HepG2 (cell line): ENCODE measurements around the gene PDP2. TPM values are rescaled to one million over a fixed set of nuclear protein-coding genes. Genes with fewer than 3 reads are reported as not detected.

Experiments
- FOXK1 ChIP-seq: sonication (generic); formaldehyde crosslinking; IDR thresholded peaks from 2 replicates; pipeline ENCODE4 v1.4.0; 2020; ENCODE audit warnings: low read depth, missing genetic modification reagents, borderline replicate concordance
- KDM1A ChIP-seq: IDR thresholded peaks from 2 replicates; pipeline ENCODE4 v1.6.1; 2016; ENCODE audit warnings: missing compliant biosample characterization
- KMT2A ChIP-seq: sonication (generic); formaldehyde crosslinking; IDR thresholded peaks from 2 replicates; pipeline ENCODE4 v1.4.0; 2020; ENCODE audit warnings: missing genetic modification reagents
- MTERF4 ChIP-seq: sonication (generic); formaldehyde crosslinking; IDR thresholded peaks from 2 replicates; pipeline ENCODE4 v1.8.0; 2023; ENCODE audit warnings: mild to moderate bottlenecking, missing genetic modification reagents
- NCOA1 ChIP-seq: sonication (generic); formaldehyde crosslinking; IDR thresholded peaks from 2 replicates; pipeline ENCODE4 v1.9.0; 2021; ENCODE audit warnings: missing genetic modification reagents
- PHF21A ChIP-seq: sonication (generic); formaldehyde crosslinking; IDR thresholded peaks from 2 replicates; pipeline ENCODE4 v1.5.0; 2020; ENCODE audit warnings: mild to moderate bottlenecking, missing genetic modification reagents
- PRMT3 ChIP-seq: sonication (generic); formaldehyde crosslinking; IDR thresholded peaks from 2 replicates; pipeline ENCODE4 v1.8.1; 2022; ENCODE audit warnings: low read depth, mild to moderate bottlenecking, moderate library complexity, missing genetic modification reagents, borderline replicate concordance
- RELA ChIP-seq: sonication (generic); formaldehyde crosslinking; IDR thresholded peaks from 2 replicates; pipeline ENCODE4 v1.4.0; 2020; ENCODE audit warnings: missing genetic modification reagents
- SRSF1 ChIP-seq: fragments of 200-400 bp; formaldehyde crosslinking; optimal IDR thresholded peaks from 2 replicates; pipeline ENCODE3; 2017; ENCODE audit warnings: mild to moderate bottlenecking, low read depth, low read length, moderate library complexity
- THAP9 ChIP-seq: sonication (generic); formaldehyde crosslinking; IDR thresholded peaks from 2 replicates; pipeline ENCODE4; 2020; ENCODE audit warnings: missing genetic modification reagents, mild to moderate bottlenecking, borderline replicate concordance
- ZNF547 ChIP-seq: sonication (generic); formaldehyde crosslinking; IDR thresholded peaks from 2 replicates; pipeline ENCODE4 v1.5.1; 2020; ENCODE audit warnings: mild to moderate bottlenecking, missing genetic modification reagents
- ZNF75D ChIP-seq: sonication (generic); formaldehyde crosslinking; IDR thresholded peaks from 2 replicates; pipeline ENCODE4 v1.8.1; 2023; ENCODE audit warnings: missing genetic modification reagents, mild to moderate bottlenecking, borderline replicate concordance
- ZNF777 ChIP-seq: sonication (generic); formaldehyde crosslinking; IDR thresholded peaks from 2 replicates; pipeline ENCODE4 v1.4.0; 2020; ENCODE audit warnings: missing genetic modification reagents
- ZNF800 ChIP-seq: sonication (generic); formaldehyde crosslinking; IDR thresholded peaks from 2 replicates; pipeline ENCODE4 v1.4.0; 2020; ENCODE audit warnings: missing genetic modification reagents
- polyA plus RNA-seq, 8 experiments: library from polyadenylated mRNA; depleted of rRNA in 3 of 8; stranded (reverse) in 7 of 8; unstranded in 1 of 8; fragments of >200 nt; fragmentation: Illumina TruSeq in 4 of 8; extraction: Trizol in 4 of 8; gene quantifications; 2 replicates each; pipeline versions ENCODE4 v1.2.1 to v1.2.3, GENCODE V29; 2011 to 2016; ENCODE audit warnings: low read depth in 4 of 8, missing spikeins in 1 of 8, mixed read lengths in 1 of 8; ENCODE audit not compliant: insufficient read depth in 1 of 8
- total RNA-seq, 5 experiments: library from RNA; depleted of rRNA; stranded (reverse); fragments of >200 nt; fragmentation: Illumina TruSeq; extraction: Trizol; gene quantifications; 2 replicates each; pipeline ENCODE4 v1.2.3, GENCODE V29; 2016; ENCODE audit warnings: low read depth in 1 of 5
- TF ChIP-seq, protein P1 (sequence below): sonication (generic); formaldehyde crosslinking; IDR thresholded peaks from 2 replicates; pipeline ENCODE4 v1.4.0; 2020; ENCODE audit warnings: mild to moderate bottlenecking, missing genetic modification reagents
- TF ChIP-seq, protein P2 (sequence below): fragments of 450-650 bp; IDR thresholded peaks from 2 replicates; pipeline ENCODE4 v1.6.1; 2016

PDP2 gene
- total and polyA plus RNA-seq, 2 of the 13 experiments (the other 11 are each of a cell fraction or from before 2014, with no cell fraction given) = 12.8 to 15.8 TPM

GRCh38 chr16:66924527-66925321 is 44.4 kb downstream of the PDP2 start (continued):
- peak; percentile 53; the same call in 1 of the 2 replicates for TF ChIP-seq MTERF4 (CRISPR knock-in tag)
- peak; percentile 100 for TF ChIP-seq ZNF777 (CRISPR knock-in tag)
- TF ChIP-seq SRSF1 = peak; percentile 40
- TF ChIP-seq NCOA1 (CRISPR knock-in tag) = no peak
- TF ChIP-seq RELA (CRISPR knock-in tag) = no peak
- no peak for TF ChIP-seq ZNF75D
- no peak for TF ChIP-seq ZNF547
- TF ChIP-seq, protein P1, sequence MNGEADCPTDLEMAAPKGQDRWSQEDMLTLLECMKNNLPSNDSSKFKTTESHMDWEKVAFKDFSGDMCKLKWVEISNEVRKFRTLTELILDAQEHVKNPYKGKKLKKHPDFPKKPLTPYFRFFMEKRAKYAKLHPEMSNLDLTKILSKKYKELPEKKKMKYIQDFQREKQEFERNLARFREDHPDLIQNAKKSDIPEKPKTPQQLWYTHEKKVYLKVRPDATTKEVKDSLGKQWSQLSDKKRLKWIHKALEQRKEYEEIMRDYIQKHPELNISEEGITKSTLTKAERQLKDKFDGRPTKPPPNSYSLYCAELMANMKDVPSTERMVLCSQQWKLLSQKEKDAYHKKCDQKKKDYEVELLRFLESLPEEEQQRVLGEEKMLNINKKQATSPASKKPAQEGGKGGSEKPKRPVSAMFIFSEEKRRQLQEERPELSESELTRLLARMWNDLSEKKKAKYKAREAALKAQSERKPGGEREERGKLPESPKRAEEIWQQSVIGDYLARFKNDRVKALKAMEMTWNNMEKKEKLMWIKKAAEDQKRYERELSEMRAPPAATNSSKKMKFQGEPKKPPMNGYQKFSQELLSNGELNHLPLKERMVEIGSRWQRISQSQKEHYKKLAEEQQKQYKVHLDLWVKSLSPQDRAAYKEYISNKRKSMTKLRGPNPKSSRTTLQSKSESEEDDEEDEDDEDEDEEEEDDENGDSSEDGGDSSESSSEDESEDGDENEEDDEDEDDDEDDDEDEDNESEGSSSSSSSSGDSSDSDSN (CRISPR knock-in tag) = peak; percentile 44; the same call in 1 of the 2 replicates
- 0 out of 2 replicates have a peak, but pooled peaks have one; percentile 25 for TF ChIP-seq KMT2A (CRISPR knock-in tag)
- TF ChIP-seq PRMT3 = no peak
- 0 out of 2 replicates have a peak, but pooled peaks have one; percentile 30 for TF ChIP-seq ZNF800 (CRISPR knock-in tag)
- 0 out of 2 replicates have a peak, but pooled peaks have one; percentile 21 for TF ChIP-seq KDM1A
- no peak for TF ChIP-seq PHF21A (CRISPR knock-in tag)
- TF ChIP-seq, protein P2, sequence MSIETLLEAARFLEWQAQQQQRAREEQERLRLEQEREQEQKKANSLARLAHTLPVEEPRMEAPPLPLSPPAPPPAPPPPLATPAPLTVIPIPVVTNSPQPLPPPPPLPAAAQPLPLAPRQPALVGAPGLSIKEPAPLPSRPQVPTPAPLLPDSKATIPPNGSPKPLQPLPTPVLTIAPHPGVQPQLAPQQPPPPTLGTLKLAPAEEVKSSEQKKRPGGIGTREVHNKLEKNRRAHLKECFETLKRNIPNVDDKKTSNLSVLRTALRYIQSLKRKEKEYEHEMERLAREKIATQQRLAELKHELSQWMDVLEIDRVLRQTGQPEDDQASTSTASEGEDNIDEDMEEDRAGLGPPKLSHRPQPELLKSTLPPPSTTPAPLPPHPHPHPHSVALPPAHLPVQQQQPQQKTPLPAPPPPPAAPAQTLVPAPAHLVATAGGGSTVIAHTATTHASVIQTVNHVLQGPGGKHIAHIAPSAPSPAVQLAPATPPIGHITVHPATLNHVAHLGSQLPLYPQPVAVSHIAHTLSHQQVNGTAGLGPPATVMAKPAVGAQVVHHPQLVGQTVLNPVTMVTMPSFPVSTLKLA = no peak
- no peak for TF ChIP-seq THAP9 (CRISPR knock-in tag)
- no peak for TF ChIP-seq FOXK1 (CRISPR knock-in tag)
